HG03045 (cell line): ENCODE results near the gene ARHGDIG.

Experiments
- ATAC-seq: cut with Tn5 transposase; IDR thresholded peaks from one replicate; pipeline ENCODE4 v1.9.1; 2021; ENCODE audit warnings: mild to moderate bottlenecking, moderate library complexity; ENCODE audit not compliant: unreplicated experiment

The ARHGDIG gene

DNA sequence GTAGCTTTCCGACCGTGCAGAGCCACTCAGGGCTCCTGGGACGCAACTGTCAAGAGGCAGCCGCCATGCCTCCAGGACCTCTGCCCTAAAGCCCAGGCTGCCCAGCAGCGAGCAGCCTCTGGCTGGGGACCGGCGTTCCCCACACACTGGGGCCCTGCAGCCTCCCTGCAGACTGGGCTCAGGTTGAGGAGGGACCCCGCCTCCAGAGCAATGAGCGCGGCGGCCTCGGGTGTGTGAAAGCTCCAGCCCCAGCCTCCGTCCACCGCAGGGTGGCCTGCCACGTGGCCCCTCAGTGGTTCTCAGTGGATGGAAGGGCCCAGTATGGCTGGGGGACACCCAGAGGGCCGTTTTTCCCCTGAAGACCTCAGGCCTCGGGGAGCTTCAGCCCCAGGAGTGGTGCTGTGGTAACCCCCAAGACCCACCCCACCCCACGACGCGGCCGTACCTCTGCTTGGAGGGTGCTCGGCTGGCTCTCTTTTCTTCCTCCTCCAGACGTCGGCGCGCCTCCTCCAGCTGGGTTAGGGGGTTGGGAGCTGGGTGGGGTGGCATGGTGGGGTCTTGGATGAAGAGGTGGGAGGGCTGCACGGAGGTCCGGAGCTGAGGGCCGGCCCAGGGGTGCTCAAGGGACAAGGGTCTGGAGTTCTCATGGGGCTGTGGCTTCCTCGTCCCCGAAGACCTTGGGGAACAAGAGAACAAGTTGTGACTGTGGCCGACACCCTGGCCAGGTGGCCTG lies 12.8 kb downstream of the ARHGDIG start:
- ATAC-seq: no peak

- ATAC-seq: no peak
Observed at GRCh38 chr16:296276-296675, 15.9 kb downstream of the ARHGDIG start.

DNA sequence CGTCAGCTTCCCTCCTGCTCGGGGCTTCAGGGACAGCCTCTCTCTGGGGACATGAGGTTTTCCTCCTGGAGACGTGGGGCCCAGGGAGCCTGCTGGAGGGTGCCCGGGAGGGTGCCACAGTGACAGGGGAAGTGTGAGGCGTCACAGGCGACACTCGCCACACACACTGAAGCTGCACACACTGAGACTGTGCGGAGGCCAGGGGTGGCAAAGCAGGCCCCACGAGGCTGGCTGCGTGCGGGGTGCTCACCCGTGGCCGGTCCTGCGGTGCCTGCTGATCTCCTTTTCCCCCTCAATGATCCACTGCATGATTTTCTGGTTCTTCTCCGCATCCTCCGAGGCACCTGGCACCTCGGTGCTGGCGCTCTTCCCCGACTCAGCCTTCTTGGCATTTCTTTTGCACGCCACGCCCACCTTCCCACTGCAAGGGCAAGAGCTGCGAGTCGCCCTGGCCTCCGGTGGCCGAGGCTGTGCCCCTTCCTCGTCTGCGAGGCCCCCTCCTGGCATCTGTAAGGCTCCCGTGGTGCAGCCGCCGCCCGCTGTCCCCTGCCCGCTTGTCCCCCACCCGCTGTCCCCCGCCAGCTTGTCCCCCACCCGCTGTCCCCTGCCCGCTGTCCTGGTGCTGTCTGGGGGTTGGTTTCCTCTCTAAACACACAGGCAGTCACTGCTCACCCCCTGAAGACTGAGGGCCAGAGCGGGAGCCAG lies 16.6 kb downstream of the ARHGDIG start:
- ATAC-seq: no peak

DNA sequence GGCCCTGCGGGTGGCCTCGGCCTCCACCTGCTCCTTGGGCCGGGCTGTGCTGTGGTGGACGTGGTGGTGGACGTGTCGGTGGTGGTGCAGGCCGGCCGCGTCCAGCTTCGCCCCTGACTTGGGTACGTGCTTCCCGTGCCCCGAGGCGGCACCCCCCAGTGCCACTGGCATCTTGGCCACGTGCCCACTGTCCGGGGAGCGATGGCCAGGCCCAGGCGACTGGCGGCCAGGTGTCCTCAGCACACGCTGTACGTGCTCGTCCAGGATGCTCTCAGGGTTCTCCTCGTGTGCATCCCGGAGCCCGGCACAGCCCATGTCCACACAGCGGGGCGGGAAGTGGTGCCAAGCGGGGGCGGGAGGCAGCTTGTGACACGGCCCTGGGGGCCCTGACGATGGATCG lies 17.4 kb downstream of the ARHGDIG start:
- no peak for ATAC-seq

DNA sequence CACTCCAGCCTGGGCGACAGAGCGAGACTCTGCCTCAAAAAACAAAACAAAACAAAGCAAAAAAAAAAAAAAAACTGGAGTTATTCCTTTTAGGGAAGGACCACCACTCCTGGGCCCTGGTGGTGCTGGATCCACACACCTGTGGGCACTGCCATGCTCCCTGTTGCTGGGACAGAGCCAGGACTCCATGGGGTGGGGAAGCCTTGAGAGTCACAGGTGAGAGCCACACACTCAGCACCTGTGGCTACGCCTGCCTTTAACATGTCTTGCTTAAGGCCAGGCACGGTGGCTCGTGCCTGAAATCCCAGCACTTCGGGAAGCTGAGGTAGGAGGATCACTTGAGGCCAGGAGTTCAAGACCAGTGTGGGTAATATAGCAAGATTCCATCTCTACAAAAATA lies 20.8 kb downstream of the ARHGDIG start:
- no peak for ATAC-seq

GRCh38 chr16:301950-302349 lies 21.6 kb downstream of the ARHGDIG start:
- ATAC-seq: no peak

GRCh38 chr16:303760-304505 lies 23.5 kb downstream of the ARHGDIG start:
- no peak for ATAC-seq

- no peak for ATAC-seq
Observed at GRCh38 chr16:305916-306626, 25.7 kb downstream of the ARHGDIG start.

DNA sequence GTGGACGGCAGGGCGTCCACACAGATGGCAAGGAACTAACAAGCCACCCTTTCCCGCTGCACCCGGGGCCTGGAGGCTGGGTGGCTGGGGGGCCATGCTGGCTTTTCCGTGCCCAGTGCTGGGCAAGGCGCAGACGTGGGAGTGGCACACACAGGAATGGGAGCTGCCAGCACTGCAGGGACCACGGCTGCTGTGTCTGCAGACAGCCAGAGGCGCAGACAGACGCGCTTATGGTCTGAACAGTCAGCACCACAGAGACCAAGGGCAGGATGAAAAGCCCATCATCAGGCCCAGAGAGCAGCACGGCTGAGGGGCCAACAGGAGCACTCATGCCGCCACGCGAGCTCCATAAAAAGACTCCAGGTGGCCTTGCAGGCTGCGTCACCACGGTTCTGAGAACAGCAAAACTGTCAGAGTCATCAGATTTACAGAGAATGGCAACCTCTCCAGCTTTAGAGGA lies 26.6 kb downstream of the ARHGDIG start:
- ATAC-seq: no peak

DNA sequence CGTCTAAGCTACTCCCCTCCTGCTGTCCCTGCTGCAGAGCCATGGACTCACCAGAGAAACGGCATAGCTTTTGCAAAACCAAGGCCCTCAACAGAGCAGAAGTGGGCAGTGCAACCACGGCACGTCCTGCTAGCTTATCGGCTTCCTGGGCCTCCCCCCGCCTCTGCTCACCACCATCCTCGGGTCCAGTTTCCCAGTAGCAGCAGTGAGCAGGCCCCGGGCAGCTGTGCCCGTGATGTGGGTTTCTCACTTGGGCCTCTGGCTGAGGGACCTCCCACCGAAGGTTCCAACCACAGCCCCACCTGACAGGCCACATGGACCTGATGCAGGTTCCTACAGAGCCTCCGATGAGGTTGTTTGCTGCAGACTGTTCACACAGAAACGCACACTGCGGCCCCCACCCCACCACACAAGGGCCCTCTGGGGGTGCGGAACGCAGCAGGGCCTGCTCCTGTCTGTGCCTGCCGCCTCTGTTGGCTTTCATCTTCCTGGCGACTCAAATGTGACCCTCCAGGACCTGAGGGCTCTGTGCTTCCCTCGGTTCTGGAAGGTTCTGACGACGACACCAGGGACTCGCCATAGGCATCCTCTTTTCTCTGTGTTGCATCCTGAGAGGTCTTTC lies 27.4 kb downstream of the ARHGDIG start:
- no peak for ATAC-seq

GRCh38 chr16:309476-309875 lies 29.1 kb downstream of the ARHGDIG start:
- ATAC-seq: no peak

- no peak for ATAC-seq
Observed at GRCh38 chr16:311725-312124, 31.3 kb downstream of the ARHGDIG start.

DNA sequence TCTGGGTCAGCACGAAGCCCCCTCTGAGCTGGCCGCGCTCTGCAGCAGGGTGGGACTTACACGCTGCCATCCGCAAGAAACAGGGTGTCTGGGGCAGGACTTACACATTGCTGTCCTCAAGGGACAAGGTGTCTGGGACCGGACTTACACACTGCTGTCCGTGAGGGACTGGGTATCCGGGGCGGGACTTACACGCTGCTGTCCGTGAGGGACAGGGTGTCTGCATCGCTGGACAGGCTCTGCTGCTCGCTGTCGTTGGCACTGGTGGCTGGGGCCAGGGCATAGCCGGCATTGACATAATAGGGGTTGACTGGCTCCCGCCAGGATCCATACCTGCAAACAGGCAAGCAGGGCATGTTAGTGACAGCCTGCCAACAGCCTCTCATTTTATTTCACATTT lies 34.0 kb downstream of the ARHGDIG start:
- ATAC-seq: no peak

GRCh38 chr16:314795-315299 lies 34.5 kb downstream of the ARHGDIG start:
- ATAC-seq: no peak

- ATAC-seq: no peak
Observed at GRCh38 chr16:316741-317464, 36.5 kb downstream of the ARHGDIG start.

DNA sequence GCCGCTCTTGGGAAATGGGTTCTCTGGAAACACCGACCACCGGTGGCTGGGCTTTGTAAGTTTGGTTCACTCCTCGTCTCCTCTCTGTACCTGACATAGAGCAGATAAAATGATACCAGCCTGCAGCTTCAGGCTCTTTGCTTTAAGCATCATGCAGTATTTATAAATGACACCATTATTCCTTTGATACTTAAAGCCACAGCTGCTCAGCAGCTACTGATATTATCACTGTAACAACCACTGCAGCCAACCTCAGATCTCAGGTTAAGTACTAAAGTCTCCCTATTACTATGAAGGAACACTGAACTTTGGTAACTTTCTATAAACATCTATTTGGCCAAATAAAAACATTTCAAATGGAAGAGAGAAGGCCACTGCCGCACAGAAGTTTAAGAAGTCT lies 37.2 kb downstream of the ARHGDIG start:
- ATAC-seq: no peak

DNA sequence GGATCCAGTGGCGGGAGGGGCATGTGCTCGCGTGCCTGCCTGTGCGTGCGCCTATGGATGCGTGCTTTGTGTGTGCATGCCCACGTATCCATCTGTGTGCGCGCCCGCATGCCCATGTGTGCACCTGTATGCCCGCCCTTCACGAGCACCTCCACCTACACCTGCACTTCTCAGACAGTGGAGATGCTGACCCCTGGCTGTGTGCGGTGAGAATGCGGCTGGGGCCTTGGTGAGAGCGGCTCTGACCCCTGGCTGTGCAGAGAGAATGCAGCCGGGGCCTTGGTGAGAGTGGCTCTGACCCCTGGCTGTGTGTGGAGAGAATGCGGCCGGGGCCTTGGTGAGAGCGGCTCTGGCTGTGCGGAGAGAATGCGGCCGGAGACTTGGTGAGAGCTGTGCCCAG lies 38.2 kb downstream of the ARHGDIG start:
- ATAC-seq: no peak

GRCh38 chr16:320206-320605 lies 39.8 kb downstream of the ARHGDIG start:
- ATAC-seq: no peak

GRCh38 chr16:321532-321931 lies 41.1 kb downstream of the ARHGDIG start:
- no peak for ATAC-seq
